Stimulated activated CD8-positive, alpha-beta memory T cell treated with anti-CD3 and anti-CD28 coated beads, Interleukin-2, amount 100 ng/mL, for 48 hours (primary cell): Measurements from ENCODE around the gene CAMK2G.
"Not testable (repeated sequence)": the region's sequence is repeated elsewhere in the genome, so short reads cannot be mapped to it uniquely, and the experiment has no call there.

Source experiments
- DNase-seq, 2 donors: peaks; one replicate each; pipeline ENCODE4 v3.0.0-alpha.2; 2020; ENCODE audit warnings: low read depth in 2 of 2

The CAMK2G gene

DNA sequence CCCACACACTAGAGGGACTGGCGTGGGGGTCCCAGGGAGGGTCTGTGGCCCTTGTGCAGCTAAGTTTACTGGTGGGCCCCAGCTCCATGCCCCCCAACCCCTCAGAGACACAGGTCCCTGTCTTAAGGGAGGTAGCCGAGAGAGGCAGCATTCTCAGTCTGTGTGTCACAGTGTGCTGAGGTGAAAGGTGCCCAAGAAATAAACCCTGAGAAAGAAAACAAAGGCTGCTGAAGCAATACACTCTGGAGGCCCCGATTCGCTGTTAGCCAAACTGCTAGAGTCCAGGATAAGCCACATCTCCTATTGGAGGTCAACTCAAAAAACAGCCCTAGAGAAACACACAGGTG lies 34.3 kb downstream of the CAMK2G start:
- DNase-seq: no peak

DNA sequence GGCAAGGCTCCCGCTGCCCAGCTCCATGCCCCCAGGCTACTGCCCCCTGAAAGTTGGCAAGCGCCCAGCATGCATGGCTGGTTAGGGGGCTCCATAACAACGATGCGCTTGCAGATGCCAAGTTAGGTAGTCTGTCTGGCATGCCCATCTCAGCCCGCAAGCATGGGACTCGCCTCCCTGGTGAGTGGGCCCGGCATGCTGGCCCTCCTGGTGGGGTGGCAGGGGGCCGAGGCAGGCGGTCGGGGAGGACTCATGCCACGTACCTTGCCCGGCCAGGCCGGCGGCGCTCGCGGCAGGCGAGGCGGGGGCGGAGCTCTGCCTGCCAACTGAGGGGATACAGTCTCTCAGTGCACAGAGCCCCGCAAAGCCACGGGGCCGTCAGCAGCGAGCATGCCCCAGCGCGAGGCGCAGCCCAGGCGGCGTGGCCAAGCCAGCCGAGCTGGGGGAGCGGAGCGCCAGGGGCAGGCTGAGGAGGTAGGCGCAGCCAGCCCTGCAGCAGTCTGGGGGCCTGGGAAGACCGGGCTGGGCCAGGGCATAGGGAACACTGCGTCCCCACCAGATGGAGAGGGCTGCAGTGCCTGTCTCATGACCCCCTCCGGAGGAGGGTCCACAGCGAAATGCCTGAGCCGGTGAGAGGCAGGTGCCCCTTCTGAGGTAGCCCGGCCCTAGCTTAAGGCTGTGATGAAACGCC lies 34.9 kb downstream of the CAMK2G start:
- no peak for DNase-seq

DNA sequence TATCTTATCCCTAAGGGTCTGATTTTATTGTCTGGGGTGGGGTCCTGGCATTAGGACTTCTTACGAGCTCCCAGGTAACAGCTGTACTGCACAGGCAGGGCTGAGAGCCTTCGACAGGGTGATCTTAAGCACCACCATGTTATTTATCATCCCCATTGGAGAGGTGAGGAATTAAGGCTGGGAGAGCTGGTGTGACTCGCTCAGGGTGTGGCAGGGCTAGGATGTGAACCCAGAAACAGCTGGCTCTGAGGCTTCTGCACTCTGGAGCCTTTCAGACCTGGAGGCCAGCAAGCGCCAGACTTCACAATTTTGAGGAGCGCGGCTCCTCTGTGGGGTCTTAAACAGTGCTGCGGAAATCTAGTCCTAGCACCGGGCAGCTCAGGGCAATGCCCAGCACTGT lies 35.5 kb downstream of the CAMK2G start:
- DNase-seq: no peak

DNA sequence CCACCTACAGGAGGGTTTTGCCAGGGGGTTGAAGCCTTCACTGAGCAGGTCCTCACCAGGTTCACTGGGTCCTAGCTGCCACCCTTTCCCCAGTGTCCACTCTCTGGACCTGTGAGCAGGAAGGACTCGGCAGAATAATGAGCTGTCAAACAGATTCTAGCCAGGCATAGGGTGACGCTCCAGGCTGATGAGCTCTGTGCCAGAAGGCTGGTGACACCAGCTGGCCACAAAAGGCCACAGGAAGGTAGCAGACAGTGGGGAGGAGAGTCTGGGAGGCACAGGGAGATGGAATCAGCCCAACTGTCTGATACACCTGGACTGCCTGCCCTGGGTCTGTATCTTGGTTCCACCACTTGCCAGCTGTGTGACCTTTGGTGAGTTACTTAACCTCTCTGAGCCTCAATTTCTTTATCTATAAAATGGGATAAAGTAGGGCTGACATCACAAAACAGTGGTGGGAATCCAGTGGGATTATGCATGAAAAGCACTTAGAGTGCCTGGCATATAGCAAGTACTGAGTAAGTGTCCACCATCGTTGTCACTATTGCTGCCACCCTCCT lies 36.3 kb downstream of the CAMK2G start:
- no peak for DNase-seq

DNA sequence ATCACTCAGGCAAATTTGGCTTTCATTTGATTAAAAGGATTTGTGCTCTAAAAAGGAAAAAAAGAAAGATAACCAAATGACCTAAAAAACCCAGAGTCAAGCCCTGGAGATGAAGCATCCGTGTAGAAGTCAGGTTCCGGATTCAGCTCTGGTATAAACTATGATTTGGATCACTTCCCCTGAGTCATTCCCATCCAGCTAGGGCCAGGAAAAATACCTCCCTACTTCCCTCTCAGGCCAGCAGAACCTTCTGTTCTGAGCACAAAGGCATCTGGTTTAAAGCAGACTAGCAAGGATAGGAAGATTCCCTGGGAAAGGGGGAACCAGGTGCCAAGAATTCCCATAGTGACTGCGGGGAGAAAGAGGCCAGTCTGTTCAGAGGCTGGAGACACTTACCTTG lies 37.3 kb downstream of the CAMK2G start:
- no peak for DNase-seq

DNA sequence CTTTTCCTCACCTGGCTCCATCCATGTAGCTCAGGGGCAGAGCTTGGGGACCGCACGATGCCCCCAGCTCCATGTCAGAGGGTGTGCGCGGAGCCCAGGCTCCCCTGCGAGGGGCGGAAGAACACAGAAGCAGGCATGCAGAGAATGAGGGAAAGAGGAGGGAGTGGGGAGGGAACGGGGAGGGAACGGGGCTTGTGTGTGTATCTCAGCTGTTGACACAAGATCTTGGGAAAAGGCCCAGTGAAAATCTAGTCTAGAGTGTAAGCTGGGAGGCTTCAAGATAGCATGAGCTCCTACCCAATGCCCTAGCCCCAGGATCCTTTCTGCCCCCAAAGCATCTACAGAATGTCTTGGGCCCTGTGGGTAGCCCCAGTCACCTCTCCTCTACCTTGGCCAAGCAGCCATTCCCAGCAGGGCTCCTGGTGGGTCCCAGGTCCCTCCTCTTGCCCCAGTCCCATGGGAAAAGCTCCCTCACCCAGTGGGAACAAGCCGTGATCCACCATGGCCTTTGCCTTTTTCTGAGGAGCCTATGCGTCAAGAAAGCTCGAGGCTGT lies 37.9 kb downstream of the CAMK2G start:
- no peak for DNase-seq

DNA sequence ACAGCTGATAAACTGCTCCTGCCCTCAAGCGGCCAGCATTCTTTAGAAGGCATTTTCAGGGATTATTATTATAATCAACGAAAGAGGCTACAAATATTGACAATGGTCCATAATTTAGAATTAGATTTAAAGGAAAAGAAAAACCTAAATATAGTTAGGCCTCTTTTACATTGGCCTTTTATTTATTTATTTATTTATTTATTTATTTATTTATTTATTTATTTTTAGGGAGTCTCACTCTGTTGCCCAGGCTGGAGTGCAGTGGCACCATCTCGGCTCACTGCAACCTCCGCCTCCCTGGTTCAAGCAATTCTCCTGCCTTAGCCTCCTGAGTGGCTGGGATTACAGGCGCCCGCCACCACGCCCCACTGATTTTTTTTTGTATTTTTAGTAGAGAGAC lies 45.3 kb downstream of the CAMK2G start:
- not testable (repeated sequence) for DNase-seq

DNA sequence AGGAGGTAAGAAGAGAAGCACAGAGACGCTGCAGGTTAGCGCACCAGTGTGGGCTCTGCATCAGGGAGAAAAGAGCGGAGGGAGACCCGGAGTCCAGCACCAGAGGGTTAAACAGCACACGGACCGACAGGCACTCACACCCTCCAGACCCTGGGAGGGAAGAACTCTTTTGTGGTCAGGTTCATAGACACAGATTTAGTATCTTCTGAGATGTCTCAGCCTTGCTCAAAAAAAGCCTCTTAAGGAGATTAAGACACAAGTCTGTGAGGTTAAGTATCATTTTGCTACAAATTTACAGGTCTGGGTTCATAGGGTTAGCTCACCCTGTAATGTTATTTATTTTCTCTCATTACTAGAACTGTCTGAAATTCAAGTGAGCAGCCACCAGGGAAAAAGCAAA lies 46.2 kb downstream of the CAMK2G start:
- no peak for DNase-seq

DNA sequence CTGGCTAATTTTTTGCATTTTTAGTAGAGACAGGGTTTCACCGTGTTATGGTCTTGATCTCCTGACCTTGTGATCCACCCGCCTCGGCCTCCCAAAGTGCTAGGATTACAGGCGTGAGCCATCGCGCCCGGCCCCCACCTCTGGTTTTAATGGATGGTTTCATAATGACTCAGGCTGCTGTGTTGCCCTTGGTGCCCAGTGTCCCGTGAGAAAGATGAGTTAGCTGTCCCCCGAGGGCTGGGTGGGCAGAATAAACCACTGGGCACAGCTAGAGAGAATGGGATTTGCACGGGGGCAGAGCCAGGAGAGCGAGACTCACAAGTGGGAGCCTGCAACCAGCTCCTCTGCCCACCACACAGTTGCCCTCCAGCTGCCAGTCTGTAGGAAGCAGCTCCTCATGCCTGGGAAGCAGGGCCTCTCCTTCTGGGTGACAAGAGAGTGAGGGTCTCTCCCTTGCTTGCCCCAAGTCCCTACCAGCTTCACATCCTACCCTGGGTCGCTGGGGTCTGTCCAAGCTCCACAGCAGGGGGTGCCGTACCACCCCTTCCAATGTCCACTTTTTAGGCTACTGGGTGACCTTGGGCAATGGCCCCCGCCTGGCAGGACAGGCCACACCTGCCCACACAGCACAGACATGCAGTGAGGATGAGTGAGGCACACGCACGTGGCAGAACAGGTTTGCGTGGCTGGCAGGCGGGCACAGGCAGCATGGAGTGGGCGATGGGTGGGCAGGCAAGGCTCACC lies 46.8 kb downstream of the CAMK2G start:
- no peak for DNase-seq

DNA sequence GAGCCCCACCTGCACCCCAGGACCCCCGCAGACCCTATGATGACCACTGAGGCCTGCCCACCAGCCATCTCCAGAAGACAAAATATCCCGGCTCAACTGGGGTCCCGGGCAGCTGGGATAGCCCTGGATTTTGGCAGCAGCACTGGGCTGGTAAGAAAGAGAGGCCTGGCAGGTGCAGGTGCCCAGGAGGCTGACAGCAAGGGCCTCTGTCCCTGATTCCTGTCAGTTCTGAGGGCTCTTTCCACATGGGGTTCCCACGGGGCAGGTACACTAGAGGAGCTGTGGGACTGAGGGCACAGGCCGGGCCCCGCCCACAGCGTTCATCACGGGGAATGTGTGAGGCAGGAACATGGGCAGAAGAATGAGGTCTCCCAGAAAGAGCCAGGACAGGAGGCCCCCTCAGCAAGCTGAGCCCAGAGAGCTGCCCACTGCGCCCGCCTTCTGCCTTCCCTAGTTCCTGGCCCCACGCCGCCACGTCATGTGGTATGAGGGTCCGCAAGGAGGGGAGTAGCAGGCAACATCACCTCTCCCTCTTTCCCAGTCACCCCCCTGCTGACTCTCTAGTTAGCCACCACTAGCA lies 50.1 kb downstream of the CAMK2G start:
- no peak for DNase-seq

DNA sequence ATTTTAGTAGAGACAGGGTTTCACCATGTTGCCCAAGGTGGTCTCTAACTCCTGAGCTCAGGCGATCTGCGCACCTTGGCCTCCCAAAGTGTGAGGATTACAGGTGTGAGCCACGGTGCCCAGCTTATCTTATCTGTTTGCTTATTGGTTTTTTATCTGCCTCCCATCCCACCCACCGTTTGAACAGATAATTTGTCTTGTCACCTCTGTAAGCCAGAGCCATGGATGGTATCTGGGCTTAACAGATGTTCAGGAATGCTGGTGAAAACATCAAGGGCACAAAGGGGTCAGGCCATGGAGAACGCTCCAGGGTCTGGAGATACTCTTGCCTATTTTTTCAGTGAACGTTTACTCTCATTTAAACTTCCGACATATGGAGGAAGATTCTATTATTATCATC lies 51.0 kb downstream of the CAMK2G start:
- DNase-seq: no peak

DNA sequence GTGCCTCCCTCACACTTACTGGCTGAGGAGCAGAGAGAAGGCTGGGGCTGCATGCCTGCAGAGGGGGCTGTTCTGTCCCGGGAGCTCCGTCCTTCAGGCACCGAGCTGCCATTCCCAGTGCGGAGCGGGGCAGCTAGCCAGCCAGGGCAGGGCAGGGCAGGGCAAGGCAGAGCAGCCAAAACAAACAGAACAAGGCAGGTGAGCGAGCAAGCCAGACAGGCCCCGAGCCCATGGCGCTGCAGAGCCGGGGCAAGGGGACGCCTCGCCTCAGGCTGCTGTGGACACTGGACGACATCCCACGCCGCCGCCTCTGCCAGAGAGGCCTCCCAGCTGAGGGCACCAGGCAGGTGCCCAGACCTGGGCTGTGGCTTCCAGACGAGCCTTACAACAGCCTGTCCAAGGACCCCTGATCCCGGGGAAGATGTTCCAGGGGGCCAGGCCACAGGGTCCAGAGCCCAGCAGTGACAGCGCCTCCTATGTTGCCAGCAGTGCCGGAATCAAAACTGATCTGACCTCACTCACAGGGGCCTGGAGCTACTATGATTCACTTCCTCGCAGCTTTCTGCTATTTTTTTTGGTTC lies 54.8 kb downstream of the CAMK2G start:
- DNase-seq: no peak

DNA sequence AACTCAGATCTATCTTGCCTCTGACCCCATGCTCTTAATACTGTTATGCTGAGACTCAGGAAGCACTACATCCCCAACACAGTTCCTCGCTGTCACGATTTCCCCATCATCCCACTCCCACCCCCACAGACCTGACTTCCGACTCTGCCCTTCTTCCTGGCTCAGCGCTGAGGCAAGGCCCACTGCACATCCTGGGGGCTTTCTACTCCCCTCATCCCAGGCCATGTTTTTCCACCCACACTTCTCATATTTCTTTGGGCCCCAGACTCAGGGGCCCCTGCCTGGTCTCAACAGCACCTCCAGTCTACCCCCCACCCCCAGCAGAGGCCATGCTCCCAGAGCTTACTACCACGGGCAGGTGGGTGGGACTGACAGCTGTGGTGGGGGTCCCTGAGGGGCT lies 55.3 kb downstream of the CAMK2G start:
- no peak for DNase-seq

DNA sequence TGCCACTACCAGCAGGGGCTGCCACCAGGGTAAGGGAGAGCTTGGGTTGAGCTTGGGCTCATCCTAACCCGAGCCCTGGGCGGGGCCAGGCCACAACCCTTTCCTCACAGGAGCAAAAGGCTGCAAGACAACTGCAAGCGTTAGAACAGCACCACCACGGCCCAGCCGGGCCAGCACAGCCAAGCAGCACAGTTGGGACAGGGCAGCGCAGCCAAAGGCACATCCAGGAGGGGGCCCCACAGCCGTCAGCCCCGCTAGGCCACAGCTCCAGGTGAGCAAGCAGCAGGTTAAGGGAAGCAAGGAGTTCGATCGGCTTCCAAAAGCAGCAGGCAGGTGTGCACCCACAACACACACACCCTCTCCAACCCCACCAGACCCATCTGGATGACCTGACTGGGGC lies 56.0 kb downstream of the CAMK2G start:
- DNase-seq: no peak

DNA sequence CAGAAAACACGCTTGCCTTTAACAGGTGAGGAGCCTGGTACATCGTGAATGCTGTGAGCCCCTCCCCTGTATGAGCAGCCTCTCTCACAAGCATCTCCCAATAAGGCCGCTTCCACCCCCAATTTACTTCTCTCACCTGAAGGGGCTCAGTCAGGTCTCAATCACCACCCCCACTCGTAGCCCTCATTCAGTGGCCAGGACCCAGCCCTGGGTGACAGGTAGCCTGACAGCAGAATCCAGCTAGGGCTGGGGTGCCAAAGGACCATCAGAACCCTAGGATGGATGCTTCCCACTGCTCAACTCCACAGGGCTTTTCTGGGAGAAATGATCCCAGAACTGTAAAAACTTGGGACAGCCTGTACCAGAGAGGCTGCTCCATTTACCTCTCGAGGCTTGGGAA lies 56.5 kb downstream of the CAMK2G start:
- DNase-seq: no peak

DNA sequence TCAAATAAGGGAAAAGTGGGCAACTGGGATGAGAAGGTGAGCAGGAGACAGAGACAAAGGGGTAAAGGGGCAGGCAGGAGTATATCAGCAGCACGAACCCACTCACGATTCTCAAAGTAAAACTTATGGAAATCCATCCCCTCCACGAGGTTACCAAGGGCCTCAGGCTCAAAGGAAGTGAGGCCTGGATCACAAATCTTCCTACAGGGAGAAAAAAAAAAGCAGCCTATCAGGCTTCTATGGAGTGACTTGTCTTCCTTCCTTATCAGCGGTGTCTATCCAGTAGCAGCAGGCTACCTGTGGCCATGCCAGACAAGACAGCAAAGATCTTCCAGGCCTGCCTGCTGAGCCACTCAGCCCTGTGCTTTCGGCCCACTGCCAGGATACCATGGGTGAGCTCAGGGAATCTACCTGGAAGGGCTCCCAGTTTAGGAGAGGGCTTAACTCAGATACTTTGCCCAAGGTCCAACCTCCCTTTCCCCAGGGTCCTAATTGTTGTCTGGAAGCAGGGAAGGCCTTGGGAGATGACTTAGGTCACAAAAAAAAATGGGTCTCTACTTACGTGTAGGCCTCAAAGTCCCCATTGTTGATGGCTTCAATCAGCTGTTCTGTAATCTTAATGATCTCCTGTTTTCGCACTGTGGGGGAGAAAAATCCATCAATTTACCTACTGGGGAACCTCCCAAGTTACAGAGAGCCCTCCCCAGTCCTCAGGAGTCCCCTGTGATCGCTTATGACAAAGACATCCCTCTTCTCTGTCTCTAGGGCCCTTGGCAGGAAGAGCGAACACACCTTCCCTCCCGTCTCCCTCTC lies 57.2 kb downstream of the CAMK2G start:
- DNase-seq: no peak

DNA sequence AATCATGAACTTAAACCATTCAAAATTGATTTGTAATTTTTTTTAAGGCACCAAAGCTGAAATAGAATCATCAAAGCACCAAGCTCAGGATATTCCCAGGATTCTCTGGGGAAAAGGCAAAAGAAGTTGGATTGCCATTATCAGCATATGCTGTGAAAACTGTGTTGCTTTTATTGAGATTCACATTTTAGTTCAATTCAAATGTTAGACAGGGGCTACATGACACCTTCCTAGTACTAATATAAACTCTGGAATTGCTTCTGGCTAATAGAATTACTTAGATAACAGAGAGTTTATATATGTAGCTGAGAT lies 58.7 kb downstream of the CAMK2G start:
- DNase-seq: no peak

DNA sequence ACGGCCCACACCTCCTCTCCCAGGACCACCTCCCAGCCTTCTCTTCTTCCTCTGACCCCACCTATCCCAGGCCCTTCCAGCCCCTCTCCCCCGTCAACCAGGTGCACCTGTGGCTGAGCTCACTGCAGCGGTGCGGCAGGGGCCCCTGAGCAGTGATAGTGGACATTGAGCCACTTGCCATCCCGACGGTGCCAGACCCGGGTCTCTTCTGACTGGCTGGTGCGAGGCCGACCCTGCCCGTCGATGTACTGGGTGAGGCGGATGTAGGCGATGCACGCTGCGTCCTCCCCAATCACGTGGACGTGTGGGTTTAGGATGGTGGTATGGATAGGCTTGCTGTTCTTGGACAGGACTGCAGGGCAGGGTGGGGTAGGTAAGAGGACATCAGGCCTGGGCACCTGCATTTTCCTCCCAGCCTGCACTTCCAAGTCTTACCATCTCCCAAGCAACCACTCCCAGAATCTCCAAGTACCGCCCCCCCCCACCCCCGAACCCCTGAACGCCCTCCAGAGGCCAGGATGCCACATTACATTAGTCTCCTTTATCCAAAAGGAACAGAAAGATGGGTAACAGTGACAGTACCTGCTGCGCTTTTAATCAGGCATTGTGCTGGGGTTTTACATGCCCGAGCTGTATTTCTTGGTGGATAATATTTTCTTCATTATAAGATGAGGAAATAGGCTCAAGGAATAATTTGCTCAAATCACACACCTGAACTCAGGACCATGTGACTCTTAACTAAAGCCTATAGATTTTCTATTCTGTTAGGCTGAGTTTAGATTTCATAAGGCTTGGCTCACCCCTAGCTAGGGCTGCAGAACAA lies 59.2 kb downstream of the CAMK2G start:
- no peak for DNase-seq

DNA sequence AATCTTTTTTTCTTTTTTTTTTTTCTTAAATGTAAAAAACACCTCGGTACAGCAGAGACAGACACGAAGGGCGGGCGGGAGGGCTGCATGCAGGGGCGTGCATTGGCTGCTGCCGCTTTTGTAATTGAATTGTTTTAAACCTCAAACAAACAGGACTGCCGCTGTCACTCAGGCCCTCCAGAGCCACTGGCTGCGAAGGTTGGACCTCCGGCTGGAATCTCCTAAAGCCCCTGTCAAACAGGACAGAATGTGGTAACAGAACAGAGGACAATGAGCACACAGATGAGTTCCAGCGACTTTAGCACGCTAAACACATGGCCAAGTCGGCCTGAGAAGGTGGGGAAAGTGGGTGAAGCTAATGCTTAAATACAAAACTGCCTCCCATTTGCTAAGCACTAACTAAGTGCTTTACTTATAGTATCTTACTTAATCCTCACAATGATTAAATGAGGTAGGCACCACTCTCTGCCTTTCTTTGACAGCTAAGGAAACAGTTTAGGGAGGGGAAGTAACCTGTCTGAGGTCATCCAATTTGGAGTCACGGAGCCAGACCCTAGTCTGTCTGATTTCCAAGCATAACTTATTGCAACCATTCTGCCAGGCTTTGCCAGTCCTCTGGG lies 60.0 kb downstream of the CAMK2G start:
- DNase-seq: no peak

DNA sequence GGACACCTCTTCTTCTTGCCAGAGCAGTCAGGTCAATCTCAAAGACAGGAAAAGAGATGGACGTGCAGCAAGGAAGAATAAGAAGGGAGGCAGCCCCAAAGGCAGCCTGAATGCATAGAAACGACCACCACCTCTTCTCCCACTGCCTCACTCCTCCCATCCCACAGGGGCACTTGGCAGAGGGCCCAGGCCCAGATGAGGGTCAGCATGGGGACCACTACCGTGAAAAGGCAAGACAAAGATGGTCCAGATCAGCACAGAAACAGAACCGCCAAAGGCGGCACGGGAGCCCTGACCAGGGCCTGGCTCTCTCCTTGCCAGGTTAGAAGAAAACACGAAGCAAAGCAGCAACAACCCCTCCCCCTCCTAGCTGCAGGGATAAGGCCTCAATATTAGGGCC lies 61.0 kb downstream of the CAMK2G start:
- DNase-seq: no peak
